AG04450 (cell line): ENCODE results near the gene DOCK4. TPM values are rescaled to one million over a fixed set of nuclear protein-coding genes. Genes with fewer than 3 reads are reported as not detected.

Source experiments
- CTCF ChIA-PET: fragments of 300-600, 350-600 bp; formaldehyde crosslinking; extraction: SDS; loops from one replicate; lab custom pipeline; 2022; ENCODE audit warnings: antibody characterized with exemption, inconsistent platforms; lab: Charles Lee
- POLR2A ChIA-PET: fragments of 350-600 bp; formaldehyde crosslinking; extraction: SDS; loops from one replicate; lab custom pipeline; 2021; ENCODE audit warnings: antibody characterized with exemption, inconsistent platforms; lab: Yijun Ruan, JAX
- DNase-seq: peaks from one replicate; pipeline ENCODE4 v3.0.0-alpha.2; 2011; ENCODE audit warnings: low read depth, low spot score
- H3K27ac ChIP-seq: one replicate; pipeline ENCODE4 v1.5.1; 2012; ENCODE audit warnings: low read depth, low read length, control low read depth
- H3K27me3 ChIP-seq: one replicate; pipeline ENCODE4 v1.6.0; 2012; ENCODE audit warnings: low read length; ENCODE audit not compliant: control insufficient read depth, insufficient read depth
- H3K4me3 ChIP-seq: 2 replicates; pipeline ENCODE4 v1.5.1; 2011; ENCODE audit warnings: mild to moderate bottlenecking, low read depth, low read length, control low read depth
- H3K9me3 ChIP-seq: 2 replicates; pipeline ENCODE4 v1.5.1; 2012; ENCODE audit warnings: low read length; ENCODE audit not compliant: control insufficient read depth, insufficient read depth
- CTCF ChIP-seq: IDR thresholded peaks from 2 replicates; pipeline ENCODE4 v1.5.1; 2011; ENCODE audit warnings: low read depth, low read length, control low read depth, inconsistent platforms
- polyA plus RNA-seq: library from polyadenylated mRNA; depleted of rRNA; stranded (reverse); fragments of >200 nt; gene quantifications from 2 replicates; pipeline ENCODE4 v1.2.3, GENCODE V29; 2011

Gene DOCK4
- polyA plus RNA-seq, 1 experiment, result 12.6 TPM

DNA sequence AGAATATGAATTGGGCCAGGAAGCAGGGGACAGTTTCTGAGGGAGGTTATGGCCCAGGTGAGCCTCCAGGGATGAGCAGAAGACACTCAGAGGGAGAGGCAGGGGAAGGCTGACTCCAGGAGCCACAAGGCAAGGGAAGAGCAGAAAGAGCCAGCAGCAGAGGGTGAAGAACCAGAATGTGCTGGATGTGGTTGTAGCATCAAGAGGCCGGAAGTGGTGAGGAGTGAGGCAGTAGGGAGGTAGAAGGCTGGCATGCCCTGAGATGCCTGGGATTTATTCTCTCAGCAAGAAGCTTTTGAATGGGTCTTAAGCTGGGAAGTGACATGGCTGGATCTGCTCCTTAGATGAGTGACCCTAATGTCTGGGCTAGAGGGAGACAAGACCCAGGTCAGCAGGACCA is 311.7 kb downstream of the DOCK4 start:
- Histone ChIP-seq H3K27me3 (no peaks in the 10 kb centered on the region), H3K27ac (no peak overlapping the region), H3K4me3 (no peak overlapping the region), H3K9me3 (no peaks in the 10 kb centered on the region)
- ChIA-PET CTCF (no interaction called here), POLR2A (no interaction called here)
- no peak for DNase-seq
- TF ChIP-seq CTCF, result no peak

GRCh38 chr7:111893190-111893589 is 313.0 kb downstream of the DOCK4 start:
- Histone ChIP-seq H3K4me3 (no peak overlapping the region), H3K27ac (no peak overlapping the region), H3K9me3 (no peaks in the 10 kb centered on the region), H3K27me3 (no peaks in the 10 kb centered on the region)
- CTCF ChIA-PET, result interaction anchor here (0.9 to 2.2 kb wide), 4 partner anchors 14 to 152 kb away, joined by 3 to 10 read pairs (median 5); no protein-coding TSS in a partner anchor
- no peak for TF ChIP-seq CTCF
- POLR2A ChIA-PET, result no interaction called here
- DNase-seq, result no peak

DNA sequence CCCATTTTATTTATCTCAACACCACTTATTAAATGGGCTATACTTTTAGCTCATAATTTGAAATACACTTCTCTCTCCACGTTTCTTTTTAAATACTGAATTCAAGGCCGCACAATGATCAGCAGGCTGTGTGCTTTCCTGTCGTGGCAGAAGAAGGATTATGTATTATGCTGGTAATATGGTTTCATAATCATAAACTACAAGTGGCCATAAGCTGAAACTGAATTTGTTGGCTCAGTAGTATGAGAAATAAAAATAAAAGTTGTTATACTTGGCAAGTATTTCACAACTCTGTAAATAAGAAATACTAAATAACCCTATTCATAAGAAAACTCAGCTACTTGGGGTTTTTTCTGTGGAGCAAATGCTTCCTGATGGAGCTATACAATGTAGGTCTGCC is 313.6 kb downstream of the DOCK4 start:
- POLR2A ChIA-PET, result no interaction called here
- DNase-seq, result no peak
- CTCF ChIA-PET, result interaction anchor here (0.9 to 2.2 kb wide), 4 partner anchors 14 to 151 kb away, joined by 3 to 10 read pairs (median 5); no protein-coding TSS in a partner anchor
- Histone ChIP-seq H3K9me3 (no peaks in the 10 kb centered on the region), H3K4me3 (no peak overlapping the region), H3K27ac (no peak overlapping the region), H3K27me3 (no peaks in the 10 kb centered on the region)
- no peak for TF ChIP-seq CTCF

DNA sequence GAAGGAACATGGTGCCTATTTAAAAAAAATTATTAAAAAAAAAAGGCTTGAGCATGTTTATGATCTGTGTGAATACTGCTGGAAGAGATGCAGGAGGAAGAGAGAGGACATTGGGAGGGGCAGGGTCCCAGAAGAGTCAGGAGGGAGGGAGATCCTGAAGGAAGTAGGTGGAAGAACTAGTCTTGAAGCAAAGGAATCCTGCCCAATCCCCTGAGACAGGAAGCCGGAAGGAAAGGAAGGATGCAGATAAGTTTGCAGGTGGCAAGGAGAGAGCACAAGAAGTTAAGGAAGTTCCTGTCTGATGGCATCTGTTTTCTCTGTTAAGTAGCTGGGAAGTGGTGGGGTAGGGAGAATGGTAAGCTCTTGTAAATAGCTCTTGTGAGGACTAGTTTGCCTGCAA is 318.5 kb downstream of the DOCK4 start:
- Histone ChIP-seq H3K27ac (no peak overlapping the region), H3K27me3 (no peaks in the 10 kb centered on the region), H3K4me3 (no peak overlapping the region), H3K9me3 (no peaks in the 10 kb centered on the region)
- ChIA-PET CTCF (interaction anchor here (1.1 kb wide), 1 partner anchor 32 kb away, joined by 3 read pairs; no protein-coding TSS in a partner anchor), POLR2A (no interaction called here)
- no peak for DNase-seq
- TF ChIP-seq CTCF, result no peak

GRCh38 chr7:111886233-111886632 is 320.0 kb downstream of the DOCK4 start:
- no peak overlapping the region for H3K4me3 ChIP-seq
- no peak for DNase-seq
- no peak for TF ChIP-seq CTCF
- no peak overlapping the region for H3K27ac ChIP-seq
- no peaks in the 10 kb centered on the region for H3K9me3 ChIP-seq
- no peaks in the 10 kb centered on the region for H3K27me3 ChIP-seq
- CTCF ChIA-PET, result interaction anchor here (0.6 to 1.1 kb wide), 2 partner anchors 10 to 31 kb away, joined by 3 to 5 read pairs; no protein-coding TSS in a partner anchor
- POLR2A ChIA-PET, result no interaction called here
